NB4 (cell line): ENCODE data around the gene ARHGAP20.

Experiments
- DNase-seq: peaks from one replicate; pipeline ENCODE4 v3.0.0; 2010; ENCODE audit warnings: low read depth
- H3K4me3 ChIP-seq: one replicate; pipeline ENCODE4 v1.5.1; 2011; ENCODE audit warnings: mild to moderate bottlenecking, low read depth, low read length, moderate library complexity
- MYC ChIP-seq: IDR thresholded peaks from 2 replicates; pipeline ENCODE4 v1.6.1; 2011; ENCODE audit warnings: low read depth, low read length
- POLR2A ChIP-seq: IDR thresholded peaks from 2 replicates; pipeline ENCODE4 v1.6.1; 2011; ENCODE audit warnings: mild to moderate bottlenecking; ENCODE audit not compliant: insufficient read length; ENCODE audit errors: extremely low read depth
- TF ChIP-seq, protein P1 (sequence below): IDR thresholded peaks from one replicate; pipeline ENCODE4 v1.5.1; 2012; ENCODE audit warnings: low read depth, low read length
- TF ChIP-seq, protein P2 (sequence below): IDR thresholded peaks from 2 replicates; pipeline ENCODE4 v1.6.1; 2011; ENCODE audit warnings: low read depth, low read length

Gene ARHGAP20

DNA sequence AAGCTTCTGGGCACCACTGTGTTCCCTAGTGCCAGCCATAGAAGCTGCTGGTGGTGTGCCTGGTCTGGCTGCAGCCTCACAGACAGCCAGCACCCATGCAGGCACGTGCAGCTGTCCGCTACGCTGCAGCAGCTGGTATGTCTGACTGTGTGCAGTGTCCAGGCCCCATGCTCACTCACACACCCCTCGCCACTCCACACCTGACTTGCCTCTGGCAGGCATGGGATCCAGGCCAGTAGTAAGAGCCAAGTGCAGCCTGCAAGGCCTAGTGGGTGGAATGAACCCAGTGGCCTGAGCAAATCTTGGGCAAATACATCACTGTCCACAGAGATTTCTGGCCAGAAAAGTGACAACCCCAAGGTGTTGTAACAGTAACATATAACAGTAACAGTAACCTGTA, 111.9 kb downstream of the ARHGAP20 start:
- H3K4me3 ChIP-seq = no peak overlapping the region
- no peak for DNase-seq
- TF ChIP-seq POLR2A (no peak), MYC (no peak)
- TF ChIP-seq, protein P1, sequence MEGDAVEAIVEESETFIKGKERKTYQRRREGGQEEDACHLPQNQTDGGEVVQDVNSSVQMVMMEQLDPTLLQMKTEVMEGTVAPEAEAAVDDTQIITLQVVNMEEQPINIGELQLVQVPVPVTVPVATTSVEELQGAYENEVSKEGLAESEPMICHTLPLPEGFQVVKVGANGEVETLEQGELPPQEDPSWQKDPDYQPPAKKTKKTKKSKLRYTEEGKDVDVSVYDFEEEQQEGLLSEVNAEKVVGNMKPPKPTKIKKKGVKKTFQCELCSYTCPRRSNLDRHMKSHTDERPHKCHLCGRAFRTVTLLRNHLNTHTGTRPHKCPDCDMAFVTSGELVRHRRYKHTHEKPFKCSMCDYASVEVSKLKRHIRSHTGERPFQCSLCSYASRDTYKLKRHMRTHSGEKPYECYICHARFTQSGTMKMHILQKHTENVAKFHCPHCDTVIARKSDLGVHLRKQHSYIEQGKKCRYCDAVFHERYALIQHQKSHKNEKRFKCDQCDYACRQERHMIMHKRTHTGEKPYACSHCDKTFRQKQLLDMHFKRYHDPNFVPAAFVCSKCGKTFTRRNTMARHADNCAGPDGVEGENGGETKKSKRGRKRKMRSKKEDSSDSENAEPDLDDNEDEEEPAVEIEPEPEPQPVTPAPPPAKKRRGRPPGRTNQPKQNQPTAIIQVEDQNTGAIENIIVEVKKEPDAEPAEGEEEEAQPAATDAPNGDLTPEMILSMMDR = no peak
- TF ChIP-seq, protein P2, sequence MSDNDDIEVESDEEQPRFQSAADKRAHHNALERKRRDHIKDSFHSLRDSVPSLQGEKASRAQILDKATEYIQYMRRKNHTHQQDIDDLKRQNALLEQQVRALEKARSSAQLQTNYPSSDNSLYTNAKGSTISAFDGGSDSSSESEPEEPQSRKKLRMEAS = no peak

DNA sequence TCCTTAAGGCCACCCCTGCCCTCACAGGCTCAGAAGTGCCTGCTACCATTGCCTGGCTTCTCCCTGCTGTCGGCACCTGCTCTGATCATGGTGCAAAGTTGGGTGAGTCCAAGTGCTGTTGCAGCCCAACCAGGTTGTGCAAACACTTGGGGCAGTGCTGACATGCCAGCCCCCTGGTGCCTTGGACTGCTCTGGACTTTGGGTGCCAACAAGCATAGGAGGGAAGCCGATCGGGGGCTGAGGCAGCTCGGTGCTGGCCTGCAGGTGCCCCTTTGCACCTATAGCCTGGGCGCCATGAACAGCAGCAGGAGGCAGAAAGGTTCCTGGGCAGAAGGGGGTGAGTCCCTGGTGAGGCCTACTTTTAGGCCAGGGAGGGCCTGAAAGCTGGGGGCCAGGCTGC, 113.0 kb downstream of the ARHGAP20 start:
- TF ChIP-seq, protein P1 = no peak
- TF ChIP-seq, protein P2 = no peak
- no peak for TF ChIP-seq MYC
- no peak for TF ChIP-seq POLR2A
- DNase-seq = no peak
- H3K4me3 ChIP-seq = no peak overlapping the region

DNA sequence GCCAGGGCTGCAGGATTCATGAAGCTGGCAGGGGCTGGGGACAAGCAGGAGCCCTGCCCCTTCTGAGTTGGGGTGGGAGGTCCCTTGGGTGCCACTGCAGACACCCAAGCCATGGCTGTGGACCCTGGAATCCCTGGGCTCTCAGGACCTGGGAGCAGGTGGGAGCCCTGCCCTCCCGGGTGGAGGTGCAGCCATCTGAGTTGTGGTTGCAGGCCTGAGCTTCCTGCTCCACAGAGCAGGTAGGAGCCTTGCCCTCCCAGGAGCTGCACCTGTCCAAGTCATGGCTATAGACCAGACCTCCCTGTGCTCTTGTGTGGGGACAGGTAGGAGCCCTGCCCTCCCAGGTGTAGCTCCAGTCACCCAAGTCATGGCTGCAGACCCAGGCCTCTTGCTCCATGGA, 113.5 kb downstream of the ARHGAP20 start:
- DNase-seq = no peak
- H3K4me3 ChIP-seq = no peak overlapping the region
- TF ChIP-seq POLR2A = no peak
- TF ChIP-seq, protein P2 = no peak
- no peak for TF ChIP-seq MYC
- TF ChIP-seq, protein P1 = no peak

DNA sequence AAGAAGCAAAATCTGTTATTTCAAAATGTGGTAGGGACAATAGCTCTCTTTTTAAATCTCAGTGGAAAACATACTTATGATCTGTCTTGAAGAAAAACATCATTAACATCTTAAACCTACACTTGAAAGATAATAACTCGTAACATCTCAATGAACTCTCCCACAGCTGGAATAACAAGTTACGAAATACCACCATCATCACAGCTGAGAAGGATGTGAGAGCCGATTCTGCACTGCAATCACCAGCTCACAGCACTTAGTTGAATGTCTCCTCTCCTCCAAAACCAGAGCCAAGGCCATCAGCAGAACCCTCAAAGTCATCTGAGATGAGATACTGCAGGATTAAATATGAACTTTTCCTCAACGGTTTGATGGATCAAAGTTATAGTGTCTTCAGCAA, 124.3 kb downstream of the ARHGAP20 start:
- TF ChIP-seq, protein P1 = no peak
- TF ChIP-seq POLR2A (no peak), MYC (no peak)
- TF ChIP-seq, protein P2 = no peak
- H3K4me3 ChIP-seq = no peak overlapping the region
- no peak for DNase-seq

DNA sequence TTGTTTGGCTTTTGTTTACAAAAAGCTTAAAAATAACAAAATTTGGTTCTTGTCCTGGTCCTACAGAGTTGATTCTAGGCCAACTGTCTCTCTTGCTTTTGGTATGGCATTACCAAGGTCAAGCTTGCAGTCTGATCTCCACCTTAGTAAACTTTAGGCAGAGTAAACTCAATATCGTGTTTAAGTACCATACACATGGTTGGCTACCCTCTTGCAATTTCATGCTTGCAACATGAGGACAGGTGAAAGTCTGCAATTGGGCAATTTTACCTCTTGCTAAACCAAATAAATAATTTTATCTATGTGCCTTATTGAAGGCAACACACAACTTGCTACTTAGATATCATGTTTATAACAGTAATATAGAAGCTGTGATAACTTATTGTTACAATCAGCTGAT, 125.1 kb downstream of the ARHGAP20 start:
- no peak for DNase-seq
- no peak overlapping the region for H3K4me3 ChIP-seq
- TF ChIP-seq, protein P1 = no peak
- TF ChIP-seq, protein P2 = no peak
- no peak for TF ChIP-seq MYC
- TF ChIP-seq POLR2A = no peak

DNA sequence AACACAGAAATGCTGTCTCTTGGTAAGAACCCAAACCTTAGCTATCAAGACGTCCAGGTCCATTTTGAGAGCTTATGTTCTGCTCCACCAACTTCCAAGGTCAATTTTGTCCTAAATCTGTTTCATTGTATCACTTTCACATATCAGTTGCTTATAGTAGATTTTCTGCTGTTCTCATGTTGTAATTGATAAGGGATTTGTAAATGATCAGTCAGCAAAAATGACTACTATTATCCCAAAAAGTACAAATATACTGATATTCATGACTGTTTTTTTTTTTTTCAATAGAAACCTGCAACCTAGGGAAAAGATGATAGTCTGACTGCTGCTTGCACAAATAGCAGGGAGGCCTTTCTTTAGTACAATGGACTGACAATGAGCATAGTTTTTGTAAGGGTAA, 128.1 kb downstream of the ARHGAP20 start:
- no peak for TF ChIP-seq MYC
- TF ChIP-seq POLR2A = no peak
- TF ChIP-seq, protein P2 = no peak
- TF ChIP-seq, protein P1 = no peak
- DNase-seq = no peak
- H3K4me3 ChIP-seq = no peak overlapping the region
